ENCODE measurements around the gene GALNT2. TPM values are rescaled to one million over a fixed set of nuclear protein-coding genes. Genes with fewer than 3 reads are reported as not detected.

The GALNT2 gene
- total RNA-seq, 2 experiments from 2014 or later, result 59.8 to 62.4 TPM

- H3K4me3 Mint-ChIP-seq, result no peak overlapping the region
- H3K4me1 Mint-ChIP-seq (ENCODE audit: low read depth), result peaks cover 66% of the 10 kb centered on the region
- H3K27me3 Mint-ChIP-seq (ENCODE audit: low read depth), result no peaks in the 10 kb centered on the region
- H3K27ac Mint-ChIP-seq, result no peak overlapping the region
- no peak for DNase-seq
- peaks cover 14% of the 10 kb centered on the region for H3K36me3 Mint-ChIP-seq (ENCODE audit: low read depth)
- CTCF ChIA-PET, result no interaction called here
- no peaks in the 10 kb centered on the region for H3K9me3 Mint-ChIP-seq
- intact Hi-C loops (cut with micrococcal nuclease), result no loop called here
Observed at GRCh38 chr1:230141797-230142607, 75.0 kb downstream of the GALNT2 start.

GRCh38 chr1:230142608-230143210 is 75.7 kb downstream of the GALNT2 start:
- Mint-ChIP-seq H3K36me3 (ENCODE audit: low read depth) (peaks cover 12% of the 10 kb centered on the region), H3K4me3 (no peak overlapping the region), H3K9me3 (no peaks in the 10 kb centered on the region), H3K27ac (no peak overlapping the region), H3K4me1 (ENCODE audit: low read depth) (peaks cover 70% of the 10 kb centered on the region), H3K27me3 (ENCODE audit: low read depth) (no peaks in the 10 kb centered on the region)
- intact Hi-C loops (cut with micrococcal nuclease), result no loop called here
- CTCF ChIA-PET, result interaction anchor here (0.6 kb wide), 1 partner anchor 529 kb away, joined by 3 read pairs; no protein-coding TSS in a partner anchor
- DNase-seq, result no peak

- Mint-ChIP-seq H3K36me3 (ENCODE audit: low read depth) (peaks cover 9% of the 10 kb centered on the region), H3K27ac (no peak overlapping the region), H3K9me3 (no peaks in the 10 kb centered on the region), H3K4me3 (no peak overlapping the region), H3K4me1 (ENCODE audit: low read depth) (peaks cover 77% of the 10 kb centered on the region), H3K27me3 (ENCODE audit: low read depth) (no peaks in the 10 kb centered on the region)
- CTCF ChIA-PET, result no interaction called here
- intact Hi-C loops (cut with micrococcal nuclease), result no loop called here
- DNase-seq, result no peak
Observed at GRCh38 chr1:230143534-230143933, 76.5 kb downstream of the GALNT2 start.

DNA sequence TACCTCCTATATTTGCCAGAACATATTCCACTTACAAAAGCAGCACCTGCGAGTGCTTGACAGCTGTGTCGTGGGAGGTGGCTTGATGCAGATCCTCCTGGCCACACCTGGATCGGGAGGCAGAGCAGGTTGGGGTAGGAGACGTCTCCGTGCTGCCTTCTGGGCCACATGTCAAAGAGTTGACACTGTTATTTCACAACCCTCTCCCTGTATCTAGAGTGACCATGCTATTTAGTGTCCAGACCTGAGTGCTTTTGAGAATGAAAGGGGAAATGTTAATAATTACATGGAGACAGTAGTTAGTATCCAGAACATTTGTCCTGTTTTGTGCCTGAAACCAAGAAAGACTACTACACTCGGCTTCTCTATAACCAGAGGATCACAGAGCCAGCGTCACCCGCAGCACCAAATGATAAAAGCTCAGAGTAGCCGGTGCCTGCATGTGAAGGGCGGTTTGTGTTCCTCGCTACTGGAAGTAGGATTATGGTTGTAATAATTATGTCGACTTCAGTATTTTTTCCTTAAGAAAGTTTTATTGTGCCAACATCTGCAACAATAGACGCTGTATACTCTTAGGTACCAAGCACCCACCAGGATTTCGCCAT is 77.1 kb downstream of the GALNT2 start:
- Mint-ChIP-seq H3K4me1 (ENCODE audit: low read depth) (peaks cover 80% of the 10 kb centered on the region), H3K9me3 (no peaks in the 10 kb centered on the region), H3K27me3 (ENCODE audit: low read depth) (no peaks in the 10 kb centered on the region), H3K4me3 (no peak overlapping the region), H3K27ac (no peak overlapping the region), H3K36me3 (ENCODE audit: low read depth) (peaks cover 9% of the 10 kb centered on the region)
- intact Hi-C loops (cut with micrococcal nuclease), result no loop called here
- CTCF ChIA-PET, result no interaction called here
- DNase-seq, result no peak

DNA sequence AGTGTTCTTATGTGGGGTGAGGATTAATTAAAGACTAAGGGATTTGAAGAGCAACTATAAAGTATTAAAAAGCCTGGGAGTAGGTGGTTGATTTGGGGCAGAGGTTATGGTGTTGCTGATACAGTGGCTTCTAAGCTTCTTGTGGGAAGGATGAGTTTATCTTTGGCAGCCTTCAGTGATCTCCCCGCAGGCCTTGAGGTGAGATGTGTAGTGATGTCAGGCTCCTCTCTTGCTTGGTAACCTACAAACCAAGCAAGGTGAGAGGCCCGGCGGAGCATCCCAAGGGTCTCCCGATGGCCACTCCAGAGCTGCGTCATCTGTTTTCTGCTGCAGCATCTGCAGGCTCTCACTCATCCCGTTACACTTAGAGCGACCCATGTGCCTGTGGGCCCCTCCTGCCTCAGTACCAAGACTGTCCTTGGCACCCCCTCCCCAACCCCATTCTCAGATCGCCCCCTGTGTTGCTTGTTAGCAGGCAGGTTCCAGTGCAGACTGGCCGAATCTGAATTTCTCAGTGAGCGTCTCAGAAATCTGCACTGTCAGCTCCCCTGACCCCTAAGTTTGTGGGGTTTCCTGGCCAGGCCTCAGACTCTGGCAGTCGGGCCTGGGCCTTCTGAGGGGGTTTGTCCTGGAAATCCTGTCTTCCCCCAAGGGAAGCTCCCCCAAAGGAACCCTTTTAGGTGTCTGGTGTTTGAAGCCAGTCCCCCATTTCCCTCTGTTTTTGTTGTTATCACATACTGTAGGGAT is 77.9 kb downstream of the GALNT2 start:
- no peaks in the 10 kb centered on the region for H3K27me3 Mint-ChIP-seq (ENCODE audit: low read depth)
- no peak overlapping the region for H3K4me3 Mint-ChIP-seq
- DNase-seq, result no peak
- intact Hi-C loops (cut with micrococcal nuclease), result no loop called here
- no peaks in the 10 kb centered on the region for H3K9me3 Mint-ChIP-seq
- CTCF ChIA-PET, result no interaction called here
- H3K27ac Mint-ChIP-seq, result no peak overlapping the region
- peaks cover 85% of the 10 kb centered on the region for H3K4me1 Mint-ChIP-seq (ENCODE audit: low read depth)
- H3K36me3 Mint-ChIP-seq (ENCODE audit: low read depth), result peaks cover 6% of the 10 kb centered on the region

GRCh38 chr1:230145505-230145899 is 78.5 kb downstream of the GALNT2 start:
- CTCF ChIA-PET, result no interaction called here
- H3K27ac Mint-ChIP-seq, result no peak overlapping the region
- H3K36me3 Mint-ChIP-seq (ENCODE audit: low read depth), result peaks cover 7% of the 10 kb centered on the region
- H3K9me3 Mint-ChIP-seq, result no peaks in the 10 kb centered on the region
- H3K4me1 Mint-ChIP-seq (ENCODE audit: low read depth), result peaks cover 84% of the 10 kb centered on the region
- no peaks in the 10 kb centered on the region for H3K27me3 Mint-ChIP-seq (ENCODE audit: low read depth)
- DNase-seq, result no peak
- intact Hi-C loops (cut with micrococcal nuclease), result no loop called here
- no peak overlapping the region for H3K4me3 Mint-ChIP-seq

- H3K27me3 Mint-ChIP-seq (ENCODE audit: low read depth), result no peaks in the 10 kb centered on the region
- no peak overlapping the region for H3K4me3 Mint-ChIP-seq
- H3K9me3 Mint-ChIP-seq, result no peaks in the 10 kb centered on the region
- no peak for DNase-seq
- peaks cover 6% of the 10 kb centered on the region for H3K36me3 Mint-ChIP-seq (ENCODE audit: low read depth)
- CTCF ChIA-PET, result no interaction called here
- H3K27ac Mint-ChIP-seq, result no peak overlapping the region
- H3K4me1 Mint-ChIP-seq (ENCODE audit: low read depth), result peaks cover 79% of the 10 kb centered on the region
- intact Hi-C loops (cut with micrococcal nuclease), result no loop called here
Observed at GRCh38 chr1:230145953-230146476, 79.0 kb downstream of the GALNT2 start.

- CTCF ChIA-PET, result no interaction called here
- no peak for DNase-seq
- Mint-ChIP-seq H3K27ac (no peak overlapping the region), H3K9me3 (no peaks in the 10 kb centered on the region), H3K27me3 (ENCODE audit: low read depth) (no peaks in the 10 kb centered on the region), H3K36me3 (ENCODE audit: low read depth) (peaks cover 6% of the 10 kb centered on the region), H3K4me1 (ENCODE audit: low read depth) (peaks cover 72% of the 10 kb centered on the region), H3K4me3 (no peak overlapping the region)
- intact Hi-C loops (cut with micrococcal nuclease), result no loop called here
Observed at GRCh38 chr1:230146709-230147108, 79.7 kb downstream of the GALNT2 start.

GRCh38 chr1:230147253-230148125 is 80.5 kb downstream of the GALNT2 start:
- Mint-ChIP-seq H3K36me3 (ENCODE audit: low read depth) (peaks cover 6% of the 10 kb centered on the region), H3K4me1 (ENCODE audit: low read depth) (peaks cover 69% of the 10 kb centered on the region), H3K27ac (no peak overlapping the region), H3K9me3 (no peaks in the 10 kb centered on the region), H3K27me3 (ENCODE audit: low read depth) (no peaks in the 10 kb centered on the region), H3K4me3 (no peak overlapping the region)
- intact Hi-C loops (cut with micrococcal nuclease), result no loop called here
- CTCF ChIA-PET, result no interaction called here
- DNase-seq, result no peak

GRCh38 chr1:230148126-230148652 is 81.2 kb downstream of the GALNT2 start:
- no peak overlapping the region for H3K27ac Mint-ChIP-seq
- DNase-seq, result no peak
- H3K9me3 Mint-ChIP-seq, result no peaks in the 10 kb centered on the region
- no peaks in the 10 kb centered on the region for H3K27me3 Mint-ChIP-seq (ENCODE audit: low read depth)
- H3K4me3 Mint-ChIP-seq, result no peak overlapping the region
- H3K4me1 Mint-ChIP-seq (ENCODE audit: low read depth), result peaks cover 65% of the 10 kb centered on the region
- peaks cover 4% of the 10 kb centered on the region for H3K36me3 Mint-ChIP-seq (ENCODE audit: low read depth)
- intact Hi-C loops (cut with micrococcal nuclease), result no loop called here
- CTCF ChIA-PET, result no interaction called here

- intact Hi-C loops (cut with micrococcal nuclease), result no loop called here
- peaks cover 58% of the 10 kb centered on the region for H3K4me1 Mint-ChIP-seq (ENCODE audit: low read depth)
- CTCF ChIA-PET, result no interaction called here
- H3K9me3 Mint-ChIP-seq, result no peaks in the 10 kb centered on the region
- no peak overlapping the region for H3K27ac Mint-ChIP-seq
- H3K27me3 Mint-ChIP-seq (ENCODE audit: low read depth), result no peaks in the 10 kb centered on the region
- H3K36me3 Mint-ChIP-seq (ENCODE audit: low read depth), result peaks cover 3% of the 10 kb centered on the region
- no peak overlapping the region for H3K4me3 Mint-ChIP-seq
- DNase-seq, result no peak
Observed at GRCh38 chr1:230148768-230149469, 81.9 kb downstream of the GALNT2 start.
